Measurements from ENCODE around the gene PIK3CD.
"Not testable (repeated sequence)": the region's sequence is repeated elsewhere in the genome, so short reads cannot be mapped to it uniquely, and the experiment has no call there.

The PIK3CD gene

DNA sequence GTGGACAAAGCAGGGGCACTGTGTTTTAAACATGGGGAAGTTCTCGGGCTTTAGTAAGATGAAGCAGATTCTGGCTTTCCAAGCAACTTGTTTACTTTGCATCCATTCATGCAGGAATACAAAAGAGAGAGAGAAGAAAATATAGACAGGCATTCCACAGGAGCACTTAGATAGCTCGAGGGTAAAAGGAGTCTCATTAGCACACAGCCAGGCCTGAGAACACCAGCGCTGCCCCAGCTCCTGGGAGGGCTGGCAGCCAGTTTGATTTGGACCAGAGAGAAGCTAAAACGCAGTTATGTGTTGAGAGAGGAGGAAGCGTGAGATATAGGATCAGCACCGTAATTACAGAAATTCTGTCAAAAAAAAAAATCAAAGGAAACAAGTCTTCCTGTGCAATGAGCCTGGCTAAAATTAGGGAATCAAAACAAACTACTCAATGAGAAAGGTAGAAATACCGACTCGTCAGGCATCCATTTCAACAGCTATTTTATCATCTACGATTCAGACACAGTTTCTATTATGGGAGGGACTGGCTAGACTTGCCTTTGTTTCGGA is 104.0 kb downstream of the PIK3CD start:
- TF ChIP-seq, protein P1, sequence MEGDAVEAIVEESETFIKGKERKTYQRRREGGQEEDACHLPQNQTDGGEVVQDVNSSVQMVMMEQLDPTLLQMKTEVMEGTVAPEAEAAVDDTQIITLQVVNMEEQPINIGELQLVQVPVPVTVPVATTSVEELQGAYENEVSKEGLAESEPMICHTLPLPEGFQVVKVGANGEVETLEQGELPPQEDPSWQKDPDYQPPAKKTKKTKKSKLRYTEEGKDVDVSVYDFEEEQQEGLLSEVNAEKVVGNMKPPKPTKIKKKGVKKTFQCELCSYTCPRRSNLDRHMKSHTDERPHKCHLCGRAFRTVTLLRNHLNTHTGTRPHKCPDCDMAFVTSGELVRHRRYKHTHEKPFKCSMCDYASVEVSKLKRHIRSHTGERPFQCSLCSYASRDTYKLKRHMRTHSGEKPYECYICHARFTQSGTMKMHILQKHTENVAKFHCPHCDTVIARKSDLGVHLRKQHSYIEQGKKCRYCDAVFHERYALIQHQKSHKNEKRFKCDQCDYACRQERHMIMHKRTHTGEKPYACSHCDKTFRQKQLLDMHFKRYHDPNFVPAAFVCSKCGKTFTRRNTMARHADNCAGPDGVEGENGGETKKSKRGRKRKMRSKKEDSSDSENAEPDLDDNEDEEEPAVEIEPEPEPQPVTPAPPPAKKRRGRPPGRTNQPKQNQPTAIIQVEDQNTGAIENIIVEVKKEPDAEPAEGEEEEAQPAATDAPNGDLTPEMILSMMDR (IDR thresholded peaks at IDR 0.05; ENCODE audit: borderline replicate concordance, insufficient read depth, low read depth, low read length): no peak
- H3K4me3 ChIP-seq (ENCODE audit: low read depth, low read length): no peak overlapping the region

- TF ChIP-seq, protein P1 (IDR thresholded peaks at IDR 0.05; ENCODE audit: borderline replicate concordance, insufficient read depth, low read depth, low read length): no peak
- no peak overlapping the region for H3K4me3 ChIP-seq (ENCODE audit: low read depth, low read length)
Measured at GRCh38 chr1:9758559-9759121, 107.1 kb downstream of the PIK3CD start.

GRCh38 chr1:9759939-9760338 is 108.4 kb downstream of the PIK3CD start:
- H3K4me3 ChIP-seq (ENCODE audit: low read depth, low read length): no peak overlapping the region
- TF ChIP-seq, protein P1 (IDR thresholded peaks at IDR 0.05; ENCODE audit: borderline replicate concordance, insufficient read depth, low read depth, low read length): no peak

- H3K4me3 ChIP-seq (ENCODE audit: low read depth, low read length): no peak overlapping the region
- TF ChIP-seq, protein P1 (IDR thresholded peaks at IDR 0.05; ENCODE audit: borderline replicate concordance, insufficient read depth, low read depth, low read length): no peak
Measured at GRCh38 chr1:9760824-9761223, 109.3 kb downstream of the PIK3CD start.

GRCh38 chr1:9761855-9762254 is 110.3 kb downstream of the PIK3CD start:
- no peak overlapping the region for H3K4me3 ChIP-seq (ENCODE audit: low read depth, low read length)
- TF ChIP-seq, protein P1 (IDR thresholded peaks at IDR 0.05; ENCODE audit: borderline replicate concordance, insufficient read depth, low read depth, low read length): no peak

DNA sequence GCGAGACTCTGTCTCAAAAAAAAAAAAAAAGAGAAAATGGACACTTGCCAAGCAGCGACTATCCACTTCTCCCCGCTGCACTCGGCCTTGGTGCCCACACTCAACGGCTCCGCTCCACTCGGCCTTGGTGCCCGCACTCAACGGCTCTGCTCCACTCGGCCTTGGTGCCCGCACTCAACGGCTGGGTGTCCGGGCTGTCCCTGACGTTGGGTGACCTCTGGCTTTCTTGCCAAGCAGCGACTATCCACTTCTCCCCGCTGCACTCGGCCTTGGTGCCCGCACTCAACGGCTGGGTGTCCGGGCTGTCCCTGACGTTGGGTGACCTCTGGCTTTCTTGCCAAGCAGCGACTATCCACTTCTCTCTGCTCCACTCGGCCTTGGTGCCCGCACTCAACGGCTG is 110.9 kb downstream of the PIK3CD start:
- H3K4me3 ChIP-seq (ENCODE audit: low read depth, low read length): not testable (repeated sequence)

- TF ChIP-seq, protein P1 (IDR thresholded peaks at IDR 0.05; ENCODE audit: borderline replicate concordance, insufficient read depth, low read depth, low read length): no peak
- H3K4me3 ChIP-seq (ENCODE audit: low read depth, low read length): no peak overlapping the region
Measured at GRCh38 chr1:9763914-9764313, 112.4 kb downstream of the PIK3CD start.

Data from GM12875 (cell line).